ENCODE measurements around the gene STAG1. TPM values are rescaled to one million over a fixed set of nuclear protein-coding genes. Genes with fewer than 3 reads are reported as not detected.
A peak's percentile ranks its signal among the peaks of the same experiment; 100 is the strongest.

Gene STAG1
- total RNA-seq, 6 experiments from 2014 or later, result 33.7 to 45.3 (median 43.8) TPM

DNA sequence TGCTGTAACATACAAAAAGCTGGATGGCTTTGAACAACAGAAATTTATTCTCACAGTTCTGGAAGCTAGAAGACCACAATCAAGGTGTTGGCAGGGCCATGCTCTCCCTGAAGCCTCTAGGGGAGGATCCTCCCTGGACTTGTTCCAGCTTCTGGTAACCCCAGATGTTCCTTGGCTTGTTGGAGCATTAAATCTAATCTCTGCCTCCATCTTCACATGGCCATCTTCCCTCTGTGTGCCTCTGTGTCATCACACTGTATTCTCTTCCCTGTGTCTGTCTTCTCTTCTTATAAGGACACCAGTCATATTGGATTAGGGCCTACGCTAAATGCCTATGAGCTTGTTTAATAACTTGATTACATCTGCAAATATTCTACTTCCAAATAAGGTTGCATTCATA lies 109.5 kb downstream of the STAG1 start:
- DNase-seq, result no peak

DNA sequence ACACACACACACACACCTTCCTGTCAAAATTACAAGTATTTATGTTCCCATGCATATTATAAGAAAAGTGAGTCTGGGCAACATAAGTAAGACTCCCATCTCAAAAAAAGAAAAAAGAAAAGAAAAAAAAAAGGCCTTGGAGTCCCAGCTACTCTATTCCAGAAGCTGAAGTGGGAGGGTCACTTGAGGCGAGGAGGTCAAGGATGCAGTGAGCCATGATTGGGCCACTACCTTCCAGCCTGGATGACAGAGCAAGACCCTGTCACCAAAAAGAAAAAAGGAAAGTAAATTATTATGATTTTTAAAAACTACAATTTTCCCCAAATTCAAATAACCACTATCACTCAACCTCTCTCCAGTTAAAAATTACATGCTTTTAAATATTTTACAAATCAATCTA lies 113.1 kb downstream of the STAG1 start:
- peaks cover 53% of the 10 kb centered on the region for H3K4me1 Mint-ChIP-seq (ENCODE audit: low read depth)
- no peak for DNase-seq
- TF ChIP-seq, protein P1, sequence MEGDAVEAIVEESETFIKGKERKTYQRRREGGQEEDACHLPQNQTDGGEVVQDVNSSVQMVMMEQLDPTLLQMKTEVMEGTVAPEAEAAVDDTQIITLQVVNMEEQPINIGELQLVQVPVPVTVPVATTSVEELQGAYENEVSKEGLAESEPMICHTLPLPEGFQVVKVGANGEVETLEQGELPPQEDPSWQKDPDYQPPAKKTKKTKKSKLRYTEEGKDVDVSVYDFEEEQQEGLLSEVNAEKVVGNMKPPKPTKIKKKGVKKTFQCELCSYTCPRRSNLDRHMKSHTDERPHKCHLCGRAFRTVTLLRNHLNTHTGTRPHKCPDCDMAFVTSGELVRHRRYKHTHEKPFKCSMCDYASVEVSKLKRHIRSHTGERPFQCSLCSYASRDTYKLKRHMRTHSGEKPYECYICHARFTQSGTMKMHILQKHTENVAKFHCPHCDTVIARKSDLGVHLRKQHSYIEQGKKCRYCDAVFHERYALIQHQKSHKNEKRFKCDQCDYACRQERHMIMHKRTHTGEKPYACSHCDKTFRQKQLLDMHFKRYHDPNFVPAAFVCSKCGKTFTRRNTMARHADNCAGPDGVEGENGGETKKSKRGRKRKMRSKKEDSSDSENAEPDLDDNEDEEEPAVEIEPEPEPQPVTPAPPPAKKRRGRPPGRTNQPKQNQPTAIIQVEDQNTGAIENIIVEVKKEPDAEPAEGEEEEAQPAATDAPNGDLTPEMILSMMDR (IDR thresholded peaks at IDR 0.05), result no peak
- H3K36me3 Mint-ChIP-seq (ENCODE audit: low read depth), result no peaks in the 10 kb centered on the region
- H3K27ac Mint-ChIP-seq, result no peak overlapping the region
- no peaks in the 10 kb centered on the region for H3K9me3 Mint-ChIP-seq
- no peak overlapping the region for H3K4me3 Mint-ChIP-seq
- no peaks in the 10 kb centered on the region; the same call in 1 of the 2 replicates for H3K27me3 Mint-ChIP-seq (ENCODE audit: insufficient read depth)

More for the DNA sequence above, 109.5 kb downstream of the STAG1 start:
- Mint-ChIP-seq H3K9me3 (no peaks in the 10 kb centered on the region), H3K4me1 (ENCODE audit: low read depth) (peaks cover 36% of the 10 kb centered on the region), H3K27ac (no peak overlapping the region), H3K36me3 (ENCODE audit: low read depth) (no peaks in the 10 kb centered on the region), H3K27me3 (ENCODE audit: insufficient read depth) (no peaks in the 10 kb centered on the region; the same call in 1 of the 2 replicates), H3K4me3 (no peak overlapping the region)
- TF ChIP-seq, protein P1 (IDR thresholded peaks at IDR 0.05), result no peak

DNA sequence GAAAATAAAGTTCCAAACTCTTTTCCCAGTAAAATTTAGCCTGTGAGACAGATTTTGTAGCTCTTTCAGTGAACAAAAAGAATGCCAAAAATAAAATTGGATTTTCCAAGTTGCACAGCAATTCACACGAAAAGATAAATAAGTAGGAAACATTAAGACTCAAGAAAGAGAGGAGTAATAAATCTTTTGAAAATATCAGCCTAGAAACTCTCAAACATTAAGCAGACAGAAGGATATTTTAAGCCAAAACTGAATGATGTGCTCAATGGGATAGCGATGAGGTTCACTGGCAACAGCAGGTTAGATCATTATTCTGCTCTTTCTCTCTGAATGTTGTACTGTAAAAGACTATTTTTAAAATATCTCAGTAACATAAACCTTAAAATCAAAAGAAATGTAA lies 115.0 kb downstream of the STAG1 start:
- Mint-ChIP-seq H3K27ac (no peak overlapping the region), H3K4me1 (ENCODE audit: low read depth) (peaks cover 59% of the 10 kb centered on the region), H3K9me3 (no peaks in the 10 kb centered on the region), H3K4me3 (no peak overlapping the region), H3K27me3 (ENCODE audit: insufficient read depth) (no peaks in the 10 kb centered on the region; the same call in 1 of the 2 replicates), H3K36me3 (ENCODE audit: low read depth) (peaks cover 5% of the 10 kb centered on the region; the same call in 1 of the 2 replicates)
- TF ChIP-seq, protein P1 (IDR thresholded peaks at IDR 0.05), result no peak
- no peak for DNase-seq

DNA sequence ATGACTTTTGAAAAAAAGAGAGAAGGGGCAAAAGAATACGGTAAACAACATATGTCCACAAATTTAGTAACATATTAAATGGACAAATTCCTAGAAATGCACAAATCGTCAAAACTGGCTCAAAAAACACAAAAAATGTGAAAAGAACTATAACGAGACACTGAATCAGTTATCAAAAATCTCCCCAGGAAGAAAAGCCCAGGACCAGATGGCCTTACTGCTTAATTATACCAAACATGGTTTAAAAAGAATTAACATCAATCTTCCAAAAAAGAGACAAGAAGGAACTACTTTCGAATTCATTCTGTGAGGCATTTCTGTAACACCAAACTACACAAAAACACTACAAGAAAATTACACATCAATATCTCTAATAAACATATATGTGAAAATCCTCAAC lies 117.4 kb downstream of the STAG1 start:
- no peaks in the 10 kb centered on the region for H3K9me3 Mint-ChIP-seq
- H3K36me3 Mint-ChIP-seq (ENCODE audit: low read depth), result peaks cover 5% of the 10 kb centered on the region; the same call in 1 of the 2 replicates
- H3K4me1 Mint-ChIP-seq (ENCODE audit: low read depth), result peaks cover 62% of the 10 kb centered on the region
- TF ChIP-seq, protein P1 (IDR thresholded peaks at IDR 0.05), result no peak
- no peaks in the 10 kb centered on the region; the same call in 1 of the 2 replicates for H3K27me3 Mint-ChIP-seq (ENCODE audit: insufficient read depth)
- no peak overlapping the region for H3K4me3 Mint-ChIP-seq
- DNase-seq, result no peak
- H3K27ac Mint-ChIP-seq, result no peak overlapping the region; the same call in 1 of the 2 replicates

DNA sequence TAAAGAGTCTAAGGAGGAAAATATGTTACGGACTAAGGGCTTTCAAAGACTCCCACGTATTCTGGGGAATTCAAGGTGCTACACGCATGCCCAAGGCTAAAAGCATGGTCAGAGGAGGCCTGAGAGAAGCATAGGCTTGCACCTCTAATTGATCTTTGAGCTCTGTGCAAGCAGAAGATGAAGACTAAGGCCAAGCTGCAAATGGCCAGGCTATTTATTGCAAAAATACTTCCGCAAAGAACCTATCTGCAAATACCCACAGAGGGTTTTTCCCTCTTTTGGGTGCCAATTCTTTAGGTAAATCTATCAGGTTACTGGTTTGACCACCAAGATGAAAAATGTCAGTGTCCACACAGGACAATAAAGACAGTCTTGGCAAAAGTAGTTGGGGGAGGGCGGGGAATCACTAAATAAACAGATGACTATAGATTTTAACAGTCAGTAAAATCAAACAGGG lies 119.5 kb downstream of the STAG1 start:
- H3K9me3 Mint-ChIP-seq, result no peaks in the 10 kb centered on the region
- peaks cover 60% of the 10 kb centered on the region for H3K4me1 Mint-ChIP-seq (ENCODE audit: low read depth)
- peaks cover 15% of the 10 kb centered on the region for H3K36me3 Mint-ChIP-seq (ENCODE audit: low read depth)
- TF ChIP-seq, protein P1 (IDR thresholded peaks at IDR 0.05), result no peak
- H3K27ac Mint-ChIP-seq, result no peak overlapping the region
- no peaks in the 10 kb centered on the region for H3K27me3 Mint-ChIP-seq (ENCODE audit: insufficient read depth)
- H3K4me3 Mint-ChIP-seq, result peak overlapping the region; percentile 33
- DNase-seq, result no peak

Measured in HFFc6 (cell line).